ENCODE measurements around the gene LMCD1. TPM values are rescaled to one million over a fixed set of nuclear protein-coding genes. Genes with fewer than 3 reads are reported as not detected.

The LMCD1 gene
- total RNA-seq, 4 donors from 2014 or later, result 23.3 to 52.8 (median 34.8) TPM

GRCh38 chr3:8593021-8593827, 91.6 kb downstream of the LMCD1 start:
- no peak for DNase-seq
- Histone ChIP-seq H3K27ac (no peak overlapping the region), H3K4me1 (peaks cover 0 to 22% (median 13%) of the 10 kb centered on the region in 3 donors), H3K36me3 (no peaks in the 10 kb centered on the region), H3K4me3 (no peak overlapping the region), H3K9me3 (no peaks in the 10 kb centered on the region), H3K27me3 (no peaks in the 10 kb centered on the region)
- TF ChIP-seq POLR2A (IDR thresholded peaks at IDR 0.05), result no peak
- WGBS, 2 donors, result 70 to 88% methylated on average over 8 to 9 of the region's 9 CpGs
- intact Hi-C loops (cut with DNase I), result no loop called here

GRCh38 chr3:8595252-8595651, 93.6 kb downstream of the LMCD1 start:
- Histone ChIP-seq H3K9me3 (no peaks in the 10 kb centered on the region), H3K4me3 (no peak overlapping the region), H3K4me1 (peaks cover 0 to 14% (median 10%) of the 10 kb centered on the region in 3 donors), H3K27me3 (no peaks in the 10 kb centered on the region), H3K36me3 (no peaks in the 10 kb centered on the region), H3K27ac (no peak overlapping the region)
- no peak for DNase-seq
- TF ChIP-seq CTCF (IDR thresholded peaks at IDR 0.05) (no peak), POLR2A (IDR thresholded peaks at IDR 0.05) (no peak)
- 88 to 91% methylated on average over 2 of the region's 3 CpGs for WGBS, 2 donors
- intact Hi-C loops (cut with DNase I), result no loop called here

- H3K4me1 ChIP-seq, result peaks cover 0 to 14% (median 10%) of the 10 kb centered on the region in 3 donors
- TF ChIP-seq POLR2A (IDR thresholded peaks at IDR 0.05) (no peak), CTCF (IDR thresholded peaks at IDR 0.05) (no peak)
- intact Hi-C loops (cut with DNase I), result no loop called here
- H3K9me3 ChIP-seq, result no peaks in the 10 kb centered on the region
- H3K4me3 ChIP-seq, result no peak overlapping the region
- H3K36me3 ChIP-seq, result no peaks in the 10 kb centered on the region
- DNase-seq, result no peak
- H3K27me3 ChIP-seq, result no peaks in the 10 kb centered on the region
- WGBS, 2 donors, result 87 to 95% methylated on average over 9 of the region's 9 CpGs
- no peak overlapping the region for H3K27ac ChIP-seq
These were observed 94.1 kb downstream of the LMCD1 start for GRCh38 chr3:8595695-8596115.

GRCh38 chr3:8596321-8597218, 94.9 kb downstream of the LMCD1 start:
- Histone ChIP-seq H3K9me3 (no peaks in the 10 kb centered on the region), H3K4me3 (no peak overlapping the region), H3K4me1 (peaks cover 0 to 14% (median 10%) of the 10 kb centered on the region in 3 donors), H3K27ac (peak overlapping the region in 3 of 4 donors; percentile 36 to 52 (median 50)), H3K27me3 (no peaks in the 10 kb centered on the region), H3K36me3 (no peaks in the 10 kb centered on the region)
- intact Hi-C loops (cut with DNase I), result no loop called here
- no peak for TF ChIP-seq POLR2A (IDR thresholded peaks at IDR 0.05)
- TF ChIP-seq CTCF (IDR thresholded peaks at IDR 0.05), result no peak
- 74 to 84% methylated on average over 13 to 16 of the region's 18 CpGs for WGBS, 2 donors
- no peak for DNase-seq

GRCh38 chr3:8597219-8597853, 95.7 kb downstream of the LMCD1 start:
- intact Hi-C loops (cut with DNase I), result no loop called here

More at GRCh38 chr3:8597219-8597853, 95.7 kb downstream of the LMCD1 start:
- Histone ChIP-seq H3K4me1 (peaks cover 0 to 14% (median 10%) of the 10 kb centered on the region in 3 donors), H3K27me3 (no peaks in the 10 kb centered on the region), H3K4me3 (no peak overlapping the region), H3K9me3 (no peaks in the 10 kb centered on the region), H3K27ac (peak overlapping the region in 3 of 4 donors; percentile 4 to 52 (median 36)), H3K36me3 (no peaks in the 10 kb centered on the region)
- TF ChIP-seq CTCF (IDR thresholded peaks at IDR 0.05), result no peak
- WGBS, 2 donors, result 59 to 63% methylated on average over 7 of the region's 7 CpGs
- no peak for DNase-seq
